Skin of body (tissue), 2 donors: ENCODE measurements around the gene MYLK. TPM values are rescaled to one million over a fixed set of nuclear protein-coding genes. Genes with fewer than 3 reads are reported as not detected.
A peak's percentile ranks its signal among the peaks of the same experiment; 100 is the strongest.
"Not testable (repeated sequence)": the region's sequence is repeated elsewhere in the genome, so short reads cannot be mapped to it uniquely, and the experiment has no call there.

Experiments used
- DNase-seq: peaks from one replicate; lab custom pipeline; 2025; lab: John Stamatoyannopoulos, UW
- total RNA-seq: library from RNA; depleted of rRNA; stranded (reverse); fragments of >200 nt; gene quantifications from one replicate; pipeline ENCODE4 v1.2.3, GENCODE V29; 2014

Gene MYLK
- total RNA-seq, 1 donor from 2014 or later, result 57.6 TPM

- no peak for DNase-seq
Observed at GRCh38 chr3:123605789-123606234, 278.3 kb downstream of the MYLK start.

- not testable (repeated sequence) for DNase-seq
Observed at GRCh38 chr3:123603153-123603552, 281.0 kb downstream of the MYLK start.

DNA sequence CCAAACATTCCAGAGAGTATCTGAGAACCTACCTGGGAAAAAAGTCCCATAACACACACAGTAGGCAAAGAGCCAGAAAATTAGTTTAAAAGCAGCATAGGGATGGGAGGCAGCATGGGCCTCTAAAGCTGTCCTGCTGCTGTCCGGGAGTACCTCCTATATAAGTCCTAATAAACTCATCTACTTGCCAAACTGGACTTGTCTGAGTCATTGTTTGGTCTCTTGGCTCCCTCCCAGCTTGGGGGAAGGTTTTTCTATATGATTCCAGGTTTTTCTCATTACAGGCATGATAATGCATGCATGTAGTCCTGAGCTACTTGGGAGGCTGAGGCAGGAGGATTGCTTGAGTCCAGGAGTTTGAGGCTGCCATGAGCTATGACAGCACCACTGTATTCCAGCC lies 281.8 kb downstream of the MYLK start:
- no peak for DNase-seq

GRCh38 chr3:123600863-123601262 lies 283.3 kb downstream of the MYLK start:
- DNase-seq, result not testable (repeated sequence)

GRCh38 chr3:123597561-123597960 lies 286.6 kb downstream of the MYLK start:
- DNase-seq, result no peak

DNA sequence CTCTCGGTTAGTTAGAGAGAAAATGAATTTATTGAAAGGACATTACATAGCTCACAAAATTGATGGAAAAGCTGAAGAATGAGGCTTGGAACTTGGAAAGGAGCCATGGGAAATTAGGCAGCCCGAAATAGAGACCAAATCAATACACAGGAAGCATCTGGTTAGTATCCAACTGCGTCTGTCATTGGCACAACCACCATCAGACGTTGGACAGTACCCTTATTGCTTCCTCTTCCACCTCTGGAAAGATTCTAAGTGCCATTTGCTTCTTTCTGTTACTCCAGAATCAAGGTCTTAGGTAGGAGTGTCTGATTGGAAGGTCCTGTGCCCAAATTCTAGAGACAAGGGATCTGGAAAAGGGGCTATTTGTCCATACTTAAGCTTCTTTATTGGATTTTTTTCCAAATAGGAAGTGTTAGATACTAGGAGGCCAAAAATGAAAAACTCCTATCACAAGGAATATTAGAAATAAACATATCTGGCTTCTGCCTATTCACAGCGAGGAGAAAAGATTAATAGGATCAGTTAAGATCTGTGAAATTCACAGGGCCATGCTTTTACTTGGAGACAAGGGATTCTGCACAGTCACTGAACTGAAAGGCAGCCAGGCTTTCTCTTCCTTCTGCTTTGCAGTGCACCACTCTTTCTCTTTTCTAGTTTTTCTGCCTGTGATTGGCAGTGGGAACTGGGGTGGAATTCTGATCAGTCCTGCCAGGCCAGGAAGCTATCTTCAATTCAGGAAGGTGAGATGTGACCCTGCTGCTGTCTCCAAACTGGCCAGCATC lies 288.5 kb downstream of the MYLK start:
- no peak for DNase-seq

DNA sequence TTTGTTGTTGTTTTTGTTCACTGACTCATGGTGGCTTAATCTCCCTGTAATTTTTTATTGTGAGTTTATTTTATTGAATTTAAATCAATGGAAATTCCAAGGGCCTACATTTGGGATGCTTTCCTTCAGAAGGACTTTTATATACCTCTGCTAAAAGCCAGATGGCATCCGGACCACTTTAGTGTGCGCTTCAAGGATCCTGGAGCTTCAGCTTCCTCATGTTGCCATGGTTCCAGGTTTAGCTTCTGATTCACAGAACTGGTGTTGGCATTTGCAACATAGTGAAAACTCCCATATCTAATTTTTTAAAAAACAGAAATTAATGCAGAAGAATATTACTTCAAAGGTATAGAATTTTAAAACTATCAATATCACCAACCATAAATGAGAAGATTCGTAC lies 290.8 kb downstream of the MYLK start:
- no peak for DNase-seq

DNA sequence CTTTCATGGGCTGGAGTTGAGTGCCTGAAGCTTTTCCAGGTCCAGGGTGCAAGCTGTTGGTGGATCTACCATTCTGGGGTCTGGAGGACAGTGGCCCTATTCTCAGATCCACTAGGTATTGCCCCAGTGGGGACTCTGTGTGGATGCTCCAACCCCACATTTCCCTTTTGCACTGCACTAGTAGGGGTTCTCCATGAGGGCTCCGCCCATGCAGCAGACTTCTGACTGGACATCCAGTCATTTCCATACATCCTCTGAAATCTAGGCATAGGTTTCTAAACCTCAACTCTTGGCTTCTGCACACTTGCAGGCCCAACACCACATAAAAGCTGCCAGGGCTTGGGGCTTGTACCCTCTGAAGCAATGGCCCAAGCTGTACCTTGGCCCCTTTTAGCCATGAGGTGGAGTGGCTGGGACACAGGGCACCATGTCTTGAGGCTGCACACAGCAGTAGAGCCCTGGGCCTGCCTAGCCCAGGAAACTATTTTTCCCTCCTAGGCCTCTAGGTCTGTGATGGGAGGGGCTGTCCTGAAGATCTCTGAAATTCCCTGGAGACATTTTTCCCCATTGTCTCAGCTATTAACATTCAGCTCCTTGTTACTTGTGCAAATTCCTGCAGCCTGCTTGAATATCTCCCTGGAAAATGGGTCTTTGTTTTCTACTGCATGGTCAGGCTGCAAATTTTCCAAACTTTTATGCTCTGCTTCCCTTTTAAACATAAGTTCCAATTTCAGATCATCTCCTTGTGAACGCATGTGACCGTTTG lies 293.3 kb downstream of the MYLK start:
- no peak for DNase-seq

GRCh38 chr3:123587401-123587800 lies 296.7 kb downstream of the MYLK start:
- DNase-seq, result no peak

DNA sequence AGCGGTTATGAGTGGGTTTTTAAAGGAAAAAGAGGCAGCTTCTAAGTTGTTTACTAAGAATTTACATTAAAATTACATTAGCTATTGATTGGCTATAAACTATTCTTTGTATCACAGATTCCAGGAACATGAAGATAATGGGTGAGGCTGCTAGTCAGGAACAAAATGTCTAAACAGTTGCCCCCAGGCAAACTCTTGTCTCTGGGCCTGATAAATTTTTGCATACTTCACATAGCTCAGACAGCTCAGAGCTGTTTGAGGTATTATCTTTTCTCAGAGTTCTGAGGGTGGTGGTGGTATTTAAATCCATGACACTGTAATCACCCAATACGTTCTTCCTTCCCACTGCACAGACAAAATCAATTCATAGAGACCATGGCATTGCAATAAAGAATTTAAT lies 297.2 kb downstream of the MYLK start:
- DNase-seq, result no peak

GRCh38 chr3:123586131-123586530 lies 298.0 kb downstream of the MYLK start:
- DNase-seq, result no peak

DNA sequence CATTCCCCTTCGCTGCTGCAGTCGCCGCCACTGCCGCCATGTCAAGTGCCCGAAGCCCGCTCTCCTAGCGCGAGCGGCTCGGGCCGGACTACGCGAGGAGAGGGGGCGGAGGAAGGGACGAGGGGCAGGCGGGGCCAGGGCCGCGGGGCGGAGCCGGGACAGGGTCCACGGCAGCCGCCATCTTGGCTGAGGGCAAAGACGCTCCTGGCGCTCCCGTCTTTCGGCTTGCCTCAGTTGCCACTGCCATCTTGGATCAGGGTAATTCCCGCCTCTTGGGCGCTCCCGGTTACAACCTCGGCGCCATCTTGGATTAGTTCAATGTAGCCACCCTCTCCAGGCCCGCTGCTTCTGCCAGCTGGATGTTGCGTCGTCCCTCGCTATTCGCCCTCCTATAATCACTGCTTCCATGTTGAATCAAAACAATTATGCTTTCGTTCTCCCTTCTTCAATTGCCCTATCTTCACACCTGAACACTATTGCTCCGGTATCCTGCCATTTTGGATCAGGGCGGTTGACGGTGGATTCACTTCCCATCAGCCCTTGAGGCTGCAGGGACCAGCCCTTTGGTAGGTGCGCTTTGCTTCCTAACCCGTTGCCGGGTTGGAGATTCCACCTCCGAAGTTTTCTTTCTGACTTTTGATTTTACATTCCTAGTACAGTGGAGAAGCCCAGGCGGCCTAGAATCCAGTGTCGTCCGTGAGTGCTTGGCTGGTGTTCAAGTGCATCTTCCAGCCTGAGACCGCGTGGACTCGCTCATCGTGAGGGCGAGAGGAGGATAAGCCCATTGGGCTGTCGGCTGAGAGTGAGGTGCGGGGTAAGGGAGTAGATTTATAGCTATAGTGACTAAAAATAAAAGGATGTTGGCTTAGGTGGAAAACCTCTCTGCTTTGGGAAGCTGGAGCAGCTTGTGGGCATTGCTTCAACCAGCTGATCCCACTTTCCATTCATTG lies 298.9 kb downstream of the MYLK start, which contains the start of gene HACD2:
HACD2 (minus strand) TSS at position 66 of the 950 bp plus-strand sequence; CDS start at position 40, 26 bp downstream.
- DNase-seq, result peak; percentile 98

DNA sequence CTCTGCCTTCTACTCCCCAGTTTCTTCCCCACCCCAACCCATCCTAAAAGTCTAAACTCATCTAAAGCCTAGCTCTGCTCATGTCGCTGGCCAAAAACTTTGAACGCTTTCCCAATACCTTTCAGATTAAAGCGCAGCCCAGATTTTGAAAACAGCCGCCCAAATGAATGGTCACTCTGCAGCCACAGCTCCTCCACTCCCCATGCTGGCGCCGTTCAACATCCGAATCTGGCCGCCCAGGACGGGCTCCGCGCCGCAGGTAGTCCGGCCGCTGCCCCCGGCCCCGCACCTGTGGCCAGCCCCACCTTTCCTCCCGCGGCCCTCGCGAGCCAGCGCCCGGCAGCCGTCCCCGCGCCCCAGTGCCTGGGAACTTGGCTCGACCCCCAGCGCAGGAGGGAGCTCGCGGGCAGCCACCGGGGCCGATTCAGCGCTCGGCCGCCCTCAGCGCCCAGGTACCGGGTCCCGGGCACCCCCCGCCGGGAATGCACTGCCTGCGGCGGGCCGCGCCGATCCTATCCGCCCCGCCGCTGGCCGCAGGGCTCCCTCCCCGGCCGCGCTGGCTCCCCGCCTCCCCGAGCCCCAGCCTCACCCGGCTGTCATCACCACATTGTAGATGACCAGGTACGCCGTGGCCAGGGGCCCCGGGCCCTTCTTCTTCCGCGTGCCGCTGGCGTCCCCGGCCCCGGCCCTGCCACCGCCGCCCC lies 299.7 kb downstream of the MYLK start:
- no peak for DNase-seq

DNA sequence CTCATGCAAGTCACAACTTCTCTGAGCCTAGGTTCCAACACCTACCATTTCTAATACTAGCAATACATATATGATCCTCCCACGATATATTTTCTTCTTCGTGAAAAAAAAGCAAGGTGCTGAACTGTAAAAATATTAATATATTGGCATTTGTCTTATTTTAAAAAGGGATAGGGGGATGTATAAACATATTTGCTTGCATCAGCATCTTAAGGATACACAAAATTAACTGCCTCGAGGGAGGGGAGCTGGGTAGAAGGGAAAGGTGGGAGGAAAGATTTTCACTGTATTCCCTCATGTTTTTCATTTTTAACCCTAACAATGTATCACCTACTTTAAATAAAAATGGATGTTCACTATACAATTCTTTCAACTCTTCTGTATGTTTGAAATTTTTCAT lies 300.6 kb downstream of the MYLK start:
- DNase-seq, result no peak

- DNase-seq, result no peak
Observed at GRCh38 chr3:123582315-123582714, 301.8 kb downstream of the MYLK start.

- no peak for DNase-seq
Observed at GRCh38 chr3:123576122-123576521, 308.0 kb downstream of the MYLK start.

- no peak for DNase-seq
Observed at GRCh38 chr3:123571973-123572365, 312.2 kb downstream of the MYLK start.

DNA sequence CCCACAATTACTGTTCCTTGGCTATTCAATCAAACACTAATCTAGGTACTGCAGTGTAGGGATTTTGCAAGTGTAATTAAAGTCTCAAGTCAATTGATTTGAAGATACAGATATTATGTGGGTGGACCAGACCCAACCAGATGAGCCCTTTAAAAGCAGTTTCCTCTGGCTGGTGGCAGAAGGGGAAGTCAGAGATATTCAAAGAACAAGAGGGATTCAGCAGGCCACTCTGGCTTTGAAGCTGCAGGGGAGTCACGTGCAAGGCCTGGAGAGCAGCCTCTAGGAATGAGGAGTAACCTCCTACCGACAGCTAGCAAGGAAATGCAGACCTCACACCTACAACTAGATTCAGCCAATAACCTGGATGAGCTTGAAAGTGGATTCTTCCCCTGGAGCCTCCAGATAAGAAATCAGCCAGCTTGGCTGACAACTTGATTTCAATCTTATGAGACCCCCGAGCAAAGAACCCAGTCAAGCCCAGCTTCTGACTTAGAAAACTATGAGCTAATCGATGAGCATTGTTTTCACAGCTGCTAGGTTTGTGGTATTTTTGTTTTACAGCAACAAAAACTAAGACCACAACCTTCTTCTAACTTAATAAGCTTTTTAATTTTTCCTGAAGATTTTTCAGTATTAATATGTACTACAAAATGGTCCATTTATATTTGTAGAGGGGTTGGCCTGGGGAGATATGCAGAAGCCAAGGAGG lies 312.7 kb downstream of the MYLK start:
- no peak for DNase-seq

GRCh38 chr3:123568875-123569274 lies 315.3 kb downstream of the MYLK start:
- DNase-seq, result no peak

- no peak for DNase-seq
Observed at GRCh38 chr3:123568034-123568433, 316.1 kb downstream of the MYLK start.
